Left cardiac atrium (tissue), 2 donors: ENCODE measurements around the gene PI4KA. TPM values are rescaled to one million over a fixed set of nuclear protein-coding genes. Genes with fewer than 3 reads are reported as not detected.

ENCODE experiments used
- total RNA-seq, 2 donors: library from RNA; stranded (reverse); fragmentation: NEBNext Ultra II Directional; extraction: Animal tissue kit (Norgen Biotek cat#: 25700); gene quantifications; one replicate each; pipeline ENCODE4 v1.2.1, GENCODE V29; 2021
- donor health status: DM: no; HTN: yes; CAD: no; lungs with severe emphysema.
- donor health status: DM: yes; HTN: yes; CAD: no.

PI4KA gene
- total RNA-seq, 2 donors from 2014 or later = 52.6 to 57.5 TPM

Other genes starting within 250 kb of the PI4KA start
- gene SERPIND1, start 84.7 kb downstream of the PI4KA start, total RNA-seq = 1 to 10 TPM; 1.4 to 1.7 TPM
- gene SNAP29, start 196 bp upstream of the PI4KA start, total RNA-seq = 10 to 100 TPM; 25.4 to 27.9 TPM
- gene CRKL, start 58.6 kb upstream of the PI4KA start, total RNA-seq = 10 to 100 TPM; 48.7 to 50.2 TPM
- gene AIFM3, start 108.4 kb upstream of the PI4KA start, total RNA-seq = 1 to 10 TPM; 1.5 to 2.4 TPM
- gene LZTR1, start 123.5 kb upstream of the PI4KA start, total RNA-seq = 10 to 100 TPM; 26.9 to 29.1 TPM
- 10 to 100 TPM; 20.9 to 22.1 TPM for gene THAP7, start 143.3 kb upstream of the PI4KA start, total RNA-seq
- gene P2RX6, start 156.4 kb upstream of the PI4KA start, total RNA-seq = 1 to 10 TPM; 2.2 to 4.6 TPM
- gene SLC7A4, start 173.8 kb upstream of the PI4KA start, total RNA-seq = under 1 TPM; 0.47 to 0.68 TPM
- not detected for gene LRRC74B, start 187.1 kb upstream of the PI4KA start, total RNA-seq